IPS-NIHi11 (cell line): ENCODE data around the gene UBTD1.
"Not testable (repeated sequence)": the region's sequence is repeated elsewhere in the genome, so short reads cannot be mapped to it uniquely, and the experiment has no call there.

Experiments
- DNase-seq: peaks from one replicate; pipeline ENCODE4 v3.0.0; 2012; ENCODE audit warnings: mixed read lengths, low spot score

The UBTD1 gene

DNA sequence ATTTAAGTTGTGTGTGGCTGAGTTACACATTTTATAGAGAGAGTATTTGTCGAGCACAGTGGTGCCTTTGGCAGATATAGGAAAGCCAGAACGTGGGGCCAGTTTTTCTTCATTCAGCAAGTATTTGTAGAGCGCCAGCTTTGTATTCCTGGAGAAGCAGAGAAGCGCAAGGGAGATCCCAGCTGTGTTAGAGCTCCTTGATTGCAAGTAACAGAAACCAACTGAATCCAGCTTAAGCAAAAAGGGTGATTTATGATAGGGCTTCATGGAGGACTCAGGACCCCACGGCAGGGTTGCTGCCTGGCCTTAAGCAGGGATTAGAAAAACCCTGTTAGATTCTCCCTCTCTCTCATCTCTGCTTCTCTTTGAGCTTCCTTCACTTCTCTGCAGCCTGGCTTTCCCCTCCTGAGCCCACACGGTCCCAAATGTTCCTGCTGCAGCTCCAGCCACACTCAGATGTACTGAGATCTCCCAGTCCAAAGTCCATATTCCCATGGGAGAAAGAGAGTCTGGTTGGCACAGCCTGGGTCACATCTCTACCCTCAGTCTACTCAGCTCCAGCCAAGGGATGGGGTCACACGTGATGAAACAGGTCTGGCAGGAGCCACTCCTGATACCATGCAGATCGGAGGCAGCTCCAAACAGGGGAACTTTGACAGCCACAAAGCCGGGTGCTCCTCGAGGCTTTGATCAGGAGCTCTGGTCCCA is 16.7 kb downstream of the UBTD1 start:
- DNase-seq, result no peak

DNA sequence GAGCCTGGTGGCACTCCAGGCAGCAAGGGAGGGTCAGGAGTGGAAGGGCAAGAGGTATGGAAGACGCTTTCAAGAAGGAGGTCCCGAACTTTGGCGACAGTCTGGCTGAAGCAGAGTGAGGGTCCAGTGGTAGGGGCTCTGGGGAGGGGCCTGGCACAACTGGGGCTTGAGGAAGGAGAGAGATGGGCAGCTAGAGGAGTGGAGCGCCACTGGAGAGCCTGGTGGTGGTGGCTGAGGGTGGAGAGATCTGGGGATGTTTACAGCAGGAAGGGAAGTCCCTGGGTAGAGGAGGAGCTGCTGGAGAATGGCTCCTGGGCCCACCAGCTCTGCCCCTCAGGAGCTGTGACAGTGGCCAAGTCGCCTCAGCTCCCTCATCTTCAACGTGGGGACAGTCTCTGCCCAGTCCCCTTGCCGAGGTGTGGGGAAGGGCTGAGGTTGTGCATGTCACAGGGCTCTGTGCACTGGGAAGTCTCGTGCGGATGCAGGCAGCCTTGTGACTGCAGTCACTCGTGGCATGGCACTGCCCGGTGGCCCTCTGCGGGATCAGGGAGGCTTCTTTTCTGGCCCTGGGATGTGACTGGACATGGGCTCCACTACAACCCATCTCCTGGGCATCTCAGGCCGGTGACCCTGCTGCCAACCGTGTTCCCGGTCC is 18.5 kb downstream of the UBTD1 start:
- no peak for DNase-seq

DNA sequence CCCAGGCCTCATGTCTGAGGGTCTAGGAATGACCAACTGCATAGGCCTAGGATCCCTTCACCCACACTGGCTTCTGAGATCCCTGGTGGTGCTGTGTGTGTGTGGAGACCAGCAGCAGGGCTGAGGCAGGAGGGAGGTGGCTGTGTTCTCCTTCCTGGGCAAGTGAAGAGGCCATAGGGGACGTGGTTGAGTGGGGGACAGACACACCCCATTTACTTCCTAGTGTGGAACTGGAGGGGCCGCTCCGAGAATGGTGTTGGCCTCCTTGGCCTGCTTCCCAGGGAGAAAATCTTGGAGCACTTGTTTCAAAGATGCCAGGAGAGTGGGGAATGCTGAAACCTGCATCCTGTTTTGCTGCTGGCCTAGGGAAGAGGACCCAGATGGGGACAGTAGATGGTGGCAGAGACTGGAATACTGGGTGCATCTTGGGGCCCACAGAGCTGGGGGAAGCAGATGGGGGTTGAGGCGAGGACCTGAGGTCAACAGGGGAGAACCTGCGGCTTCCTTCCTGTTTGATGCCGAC is 19.1 kb downstream of the UBTD1 start:
- no peak for DNase-seq

DNA sequence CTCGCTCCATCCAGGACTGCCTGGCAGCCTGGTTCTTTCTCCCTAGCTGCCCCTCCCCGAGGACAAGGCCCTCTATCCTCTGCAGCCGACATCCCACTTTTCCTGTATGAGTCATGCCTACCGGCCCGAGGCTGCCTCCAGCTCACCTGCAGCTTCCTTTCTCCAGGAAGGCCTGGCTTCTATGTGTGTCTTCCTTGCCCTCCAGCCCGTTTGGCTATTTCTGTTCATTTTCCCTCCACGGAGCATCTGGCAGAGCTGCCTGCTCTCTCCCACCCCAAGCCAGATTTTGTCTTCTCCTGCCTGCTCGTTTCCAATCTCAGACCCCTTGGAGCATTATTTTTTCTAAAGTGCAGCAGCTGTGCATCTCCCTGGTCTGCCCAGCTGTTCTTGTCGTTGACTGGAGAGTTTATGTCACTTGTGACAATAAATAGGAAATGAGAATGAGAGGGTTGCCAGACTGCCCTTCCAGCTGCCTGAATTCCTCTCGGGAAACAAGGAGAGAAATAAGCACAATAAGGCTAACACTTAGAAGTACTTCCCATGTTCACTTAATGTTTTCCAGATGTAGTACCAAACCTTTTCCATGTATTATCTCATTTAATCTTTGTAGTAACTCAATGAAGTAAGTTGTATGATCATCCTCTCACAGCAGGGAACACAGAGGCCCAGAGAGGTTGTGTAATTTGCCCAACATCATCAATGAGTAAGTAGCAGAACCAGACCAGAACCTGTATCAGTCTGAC is 19.7 kb downstream of the UBTD1 start:
- DNase-seq, result peak; percentile 66

DNA sequence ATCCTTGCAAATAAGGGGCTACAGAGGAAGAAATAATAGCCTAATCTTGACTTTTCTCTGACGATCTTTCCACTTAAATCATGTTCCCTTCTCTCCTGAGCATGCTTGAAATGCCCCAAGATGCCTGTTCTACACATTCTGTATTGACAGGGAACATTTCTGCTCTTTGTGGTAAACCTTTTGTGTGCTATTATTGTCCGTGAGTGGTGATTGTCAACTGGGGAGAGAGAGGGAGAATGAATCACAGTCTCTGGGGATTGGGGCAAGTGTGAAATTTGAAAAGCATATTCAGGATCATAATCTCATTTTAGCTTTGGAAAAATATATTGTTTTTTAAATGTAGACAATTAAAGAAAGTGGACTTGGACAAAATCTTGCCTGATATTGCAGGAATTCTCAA is 20.6 kb downstream of the UBTD1 start:
- no peak for DNase-seq

DNA sequence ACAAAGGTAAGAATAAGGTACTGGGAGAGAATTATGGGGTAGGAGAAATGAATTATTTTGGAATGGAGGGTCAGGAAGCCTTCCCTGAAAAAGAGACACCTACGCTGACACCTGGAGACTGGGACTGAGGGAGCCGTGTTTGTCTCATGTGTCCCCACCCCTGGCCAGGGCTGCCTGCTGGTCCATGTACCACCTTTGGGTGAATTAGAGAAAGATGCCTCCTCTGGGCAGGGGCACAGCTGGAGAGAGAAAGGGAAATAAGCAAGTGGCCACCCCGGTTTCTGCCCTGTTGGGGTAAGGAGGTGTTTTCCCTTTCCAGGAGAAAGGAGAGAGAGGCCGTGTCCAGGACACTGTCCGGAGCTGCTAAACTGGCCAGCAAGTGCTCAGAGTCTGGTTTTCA is 21.8 kb downstream of the UBTD1 start:
- DNase-seq, result no peak

DNA sequence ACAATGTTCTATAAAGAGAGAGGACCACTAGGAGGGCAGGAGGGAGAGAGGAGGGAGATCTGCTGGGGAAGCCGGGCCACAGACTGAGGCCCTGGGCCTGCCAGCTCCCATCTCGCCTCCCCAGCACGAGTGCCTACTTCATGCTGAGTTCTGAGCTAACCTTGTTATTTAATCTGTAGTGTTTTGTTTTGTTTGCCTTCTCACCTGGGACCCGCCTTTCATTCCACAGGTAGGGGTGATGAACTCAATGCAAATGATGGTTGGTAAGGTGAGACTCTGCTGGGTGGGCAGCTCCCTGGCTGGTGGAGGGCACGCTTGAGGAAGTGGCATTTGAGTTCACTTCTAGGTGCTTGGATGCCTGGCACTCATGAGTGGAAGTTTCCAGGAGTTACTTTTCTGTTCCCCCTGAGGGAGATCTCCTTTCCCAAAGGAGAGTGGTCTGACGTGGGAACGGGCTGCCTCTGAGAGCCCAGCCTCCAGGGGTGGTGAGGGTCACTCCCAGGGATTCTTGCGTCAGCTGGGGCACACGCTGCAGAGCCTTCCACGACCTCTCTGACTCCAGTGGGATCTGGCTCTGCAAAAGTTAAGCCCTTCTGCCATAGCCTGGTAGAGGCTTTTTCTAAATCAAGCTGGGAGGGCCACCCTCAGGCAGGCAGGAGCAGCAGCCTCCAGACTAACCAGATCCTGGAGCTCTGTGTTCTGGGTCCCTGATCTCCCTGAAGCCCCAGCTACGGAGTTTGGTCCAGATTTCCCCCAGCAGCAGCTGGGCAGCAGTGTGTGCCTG is 22.4 kb downstream of the UBTD1 start:
- DNase-seq, result peak; percentile 64

DNA sequence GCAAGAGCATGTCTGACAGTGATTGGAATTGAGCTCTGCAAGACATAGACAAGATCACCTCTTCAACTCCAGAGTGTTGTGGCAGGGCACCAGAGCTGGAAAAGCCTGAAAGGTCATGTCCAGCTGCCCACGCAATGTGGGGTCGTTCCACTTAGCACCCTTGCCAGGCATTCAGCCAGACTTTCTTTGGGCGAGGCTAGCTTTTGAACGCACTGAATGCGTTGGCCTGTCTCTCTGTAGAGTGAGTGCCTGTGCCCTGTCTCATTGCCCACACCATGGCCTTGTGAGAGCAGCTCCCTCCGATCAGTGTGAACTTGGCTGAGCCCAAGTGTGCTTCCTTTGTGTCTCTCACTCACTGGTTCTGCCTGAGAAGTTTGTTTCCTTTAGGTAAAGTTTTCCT is 23.3 kb downstream of the UBTD1 start:
- DNase-seq, result no peak

DNA sequence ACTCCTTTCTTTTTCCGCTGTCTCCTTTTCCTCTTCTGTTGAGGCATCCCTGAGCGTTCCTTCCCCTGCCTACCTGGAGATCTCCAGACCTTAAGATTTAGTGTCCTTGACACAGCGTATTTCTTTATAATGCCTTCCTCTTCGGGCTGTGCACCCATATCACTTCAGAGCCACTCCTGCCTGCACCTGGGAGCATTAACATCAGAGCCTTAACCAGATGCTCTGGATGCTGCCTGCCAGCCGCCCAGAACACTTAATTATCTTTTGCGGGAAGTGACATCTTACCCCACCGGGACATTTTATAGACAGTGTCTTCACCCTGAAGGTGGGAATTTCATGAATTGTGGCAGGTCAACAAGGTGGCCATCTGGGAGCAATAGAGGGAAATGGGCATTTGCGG is 24.2 kb downstream of the UBTD1 start:
- DNase-seq, result no peak

DNA sequence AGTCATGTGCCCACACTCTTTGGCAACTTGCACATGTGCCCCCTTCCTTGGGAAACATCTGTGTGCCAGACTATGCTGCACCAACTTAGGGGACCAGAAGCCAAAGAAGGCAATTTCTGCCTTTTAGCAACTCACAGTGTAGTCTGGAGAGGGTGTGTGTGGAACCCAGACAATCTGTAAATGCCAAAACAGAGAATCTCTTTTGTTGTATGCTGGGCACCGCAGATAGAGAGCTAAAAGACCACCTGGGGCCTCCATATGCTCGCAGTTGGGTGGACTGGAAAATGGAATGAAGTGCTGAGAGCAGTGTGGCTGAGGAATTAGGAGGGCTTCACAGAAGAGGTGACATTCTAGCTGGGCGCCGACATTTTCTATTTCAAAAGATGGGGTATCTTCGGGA is 26.4 kb downstream of the UBTD1 start:
- DNase-seq, result no peak

DNA sequence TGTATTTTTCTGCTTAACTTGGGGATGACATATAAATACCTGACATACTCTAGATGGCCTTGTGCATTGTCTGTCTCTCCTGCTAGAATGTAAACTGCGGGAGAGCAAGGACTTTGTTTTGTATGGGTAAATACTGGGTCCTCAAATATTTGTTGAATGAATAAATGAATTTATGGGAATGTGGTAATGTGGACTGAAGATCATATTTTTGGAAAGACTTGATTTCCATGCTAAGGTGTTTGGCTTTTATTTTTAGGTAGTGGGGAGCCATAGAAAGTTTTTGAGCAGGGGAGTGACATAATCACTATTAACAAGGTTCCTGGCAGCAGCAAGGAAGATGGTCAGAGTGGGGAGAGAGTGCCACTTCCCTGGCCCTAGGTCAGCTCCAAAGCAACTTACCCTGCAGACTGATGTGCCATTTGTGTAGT is 27.0 kb downstream of the UBTD1 start:
- no peak for DNase-seq

DNA sequence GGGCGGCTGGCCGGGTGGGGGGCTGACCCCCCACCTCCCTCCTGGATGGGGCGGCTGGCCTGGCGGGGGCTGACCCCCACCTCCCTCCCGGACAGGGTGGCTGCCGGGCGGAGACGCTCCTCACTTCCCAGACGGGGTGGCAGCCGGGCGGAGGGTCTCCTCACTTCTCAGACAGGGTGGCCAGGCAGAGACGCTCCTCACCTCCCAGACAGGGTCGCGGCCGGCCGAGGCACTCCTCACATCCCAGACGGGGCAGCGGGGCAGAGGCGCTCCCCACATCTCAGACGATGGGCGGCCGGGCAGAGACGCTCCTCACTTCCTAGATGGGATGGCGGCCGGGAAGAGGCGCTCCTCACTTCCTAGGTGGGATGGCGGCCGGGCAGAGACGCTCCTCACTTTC is 30.2 kb downstream of the UBTD1 start:
- not testable (repeated sequence) for DNase-seq

DNA sequence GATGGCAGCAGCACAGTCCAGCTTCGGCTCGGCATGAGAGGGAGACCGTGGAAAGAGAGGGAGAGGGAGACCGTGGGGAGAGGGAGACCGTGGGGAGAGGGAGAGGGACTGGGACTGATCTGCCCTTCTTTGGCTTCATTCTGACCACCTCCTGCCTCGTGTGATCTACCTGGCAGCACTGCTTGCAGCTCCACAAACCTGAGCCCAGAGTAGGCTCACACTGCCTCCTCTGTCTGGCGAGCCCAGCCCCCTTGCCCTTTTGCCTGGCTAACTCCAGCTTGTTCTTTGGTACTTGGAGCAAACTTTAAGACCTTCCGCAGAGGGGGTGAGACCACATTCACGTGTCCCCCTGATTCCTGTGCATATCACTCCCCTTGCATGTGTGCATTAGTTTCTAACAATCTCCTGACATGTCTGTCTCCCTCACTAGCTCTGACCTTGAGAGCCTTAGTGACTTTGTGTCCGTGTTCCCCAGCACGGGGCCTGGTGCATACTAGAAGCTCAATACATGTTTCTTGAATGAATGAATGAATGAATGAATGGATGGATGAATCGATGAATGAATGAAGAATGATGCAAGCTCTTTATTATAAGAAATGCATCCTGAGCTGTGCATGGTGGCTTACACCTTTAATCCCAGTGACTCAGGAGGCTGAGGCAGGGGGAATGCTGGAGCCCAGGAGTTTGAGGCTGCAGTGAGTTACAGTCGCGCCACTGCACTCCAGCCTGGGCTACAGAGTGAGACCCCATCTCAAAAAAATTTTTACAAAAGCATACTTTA is 31.2 kb downstream of the UBTD1 start:
- DNase-seq, result no peak

DNA sequence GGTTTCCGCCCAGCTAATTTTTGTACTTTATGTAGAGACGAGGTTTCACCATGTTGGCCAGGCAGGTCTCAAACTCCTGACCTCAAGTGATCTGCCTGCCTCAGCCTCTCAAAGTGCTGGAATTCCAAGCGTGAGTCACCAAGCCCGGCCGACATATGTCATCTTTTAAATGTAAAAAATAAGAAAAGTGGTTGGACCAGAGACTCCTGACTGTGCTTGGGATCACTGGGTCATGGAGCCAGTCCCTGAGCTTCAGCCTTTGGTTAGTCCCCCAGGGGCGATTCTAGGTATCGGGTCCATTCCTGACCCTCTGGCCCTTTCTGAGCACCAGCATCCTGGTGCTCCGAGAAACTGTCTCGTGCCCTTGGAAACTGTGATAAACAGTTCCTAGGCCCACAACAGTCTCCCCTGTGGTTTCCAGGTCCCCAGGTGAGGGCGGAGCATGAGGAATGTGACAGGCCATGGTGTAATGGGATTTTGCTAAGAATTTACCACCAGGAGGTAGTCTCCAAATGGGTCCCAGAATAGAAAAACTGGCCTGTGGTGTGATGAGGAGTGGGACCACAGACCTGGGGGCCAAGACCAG is 32.8 kb downstream of the UBTD1 start:
- no peak for DNase-seq

DNA sequence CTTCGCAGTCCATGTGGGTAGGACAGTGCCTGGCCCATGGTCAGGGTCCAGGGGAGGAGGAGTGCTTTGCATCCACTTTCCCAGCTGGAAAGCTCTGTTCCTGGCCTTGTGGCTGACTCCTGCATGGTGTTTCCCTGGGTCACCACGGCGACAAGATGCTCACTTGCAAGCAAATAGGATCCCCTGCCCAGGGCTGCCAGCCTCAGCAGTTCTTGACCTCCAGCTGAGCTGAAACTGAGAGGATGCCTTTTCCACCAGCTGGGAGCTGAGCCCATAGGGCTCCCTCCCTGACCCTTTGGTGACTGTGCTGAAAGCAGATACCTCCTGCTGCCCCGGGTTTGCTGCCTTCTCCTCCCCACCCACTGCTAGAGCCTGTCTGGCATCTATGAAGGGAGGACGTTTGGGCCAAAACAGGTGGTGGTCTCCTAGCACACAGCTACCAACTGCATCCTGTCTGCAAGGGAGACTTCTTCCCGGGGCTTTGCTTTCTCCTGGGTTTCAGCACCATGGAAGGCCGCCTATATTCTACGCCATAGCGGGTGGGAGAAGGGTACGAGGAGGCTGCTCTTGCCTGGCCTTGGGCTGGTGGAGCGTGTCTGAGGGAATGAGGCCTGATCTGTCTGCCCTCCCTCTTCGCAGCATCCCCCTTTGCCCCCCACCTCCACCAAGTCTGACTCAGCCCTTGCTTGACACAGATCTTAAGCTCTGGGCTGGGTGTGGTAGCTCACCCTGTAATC is 34.4 kb downstream of the UBTD1 start:
- DNase-seq, result peak; percentile 57

DNA sequence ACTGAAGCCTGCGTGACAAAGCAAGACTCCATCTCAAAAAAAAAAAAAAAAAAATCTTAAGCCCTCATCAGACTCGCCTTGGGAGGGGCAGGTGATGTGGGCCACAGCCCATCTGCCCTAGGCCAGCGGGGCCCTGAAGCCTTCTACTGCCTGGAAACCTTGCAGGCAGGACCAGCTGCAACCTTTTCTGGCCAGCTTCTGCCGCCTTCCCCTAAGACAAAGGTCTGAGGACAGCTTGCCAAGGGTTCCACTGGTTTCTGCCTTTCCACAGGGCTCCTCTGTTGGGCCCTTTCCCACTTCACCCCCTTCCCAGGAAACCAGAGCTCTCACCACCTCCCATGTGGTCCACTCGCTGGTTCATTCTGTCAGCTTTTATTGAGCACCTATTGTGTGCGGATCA is 35.2 kb downstream of the UBTD1 start:
- DNase-seq, result no peak

DNA sequence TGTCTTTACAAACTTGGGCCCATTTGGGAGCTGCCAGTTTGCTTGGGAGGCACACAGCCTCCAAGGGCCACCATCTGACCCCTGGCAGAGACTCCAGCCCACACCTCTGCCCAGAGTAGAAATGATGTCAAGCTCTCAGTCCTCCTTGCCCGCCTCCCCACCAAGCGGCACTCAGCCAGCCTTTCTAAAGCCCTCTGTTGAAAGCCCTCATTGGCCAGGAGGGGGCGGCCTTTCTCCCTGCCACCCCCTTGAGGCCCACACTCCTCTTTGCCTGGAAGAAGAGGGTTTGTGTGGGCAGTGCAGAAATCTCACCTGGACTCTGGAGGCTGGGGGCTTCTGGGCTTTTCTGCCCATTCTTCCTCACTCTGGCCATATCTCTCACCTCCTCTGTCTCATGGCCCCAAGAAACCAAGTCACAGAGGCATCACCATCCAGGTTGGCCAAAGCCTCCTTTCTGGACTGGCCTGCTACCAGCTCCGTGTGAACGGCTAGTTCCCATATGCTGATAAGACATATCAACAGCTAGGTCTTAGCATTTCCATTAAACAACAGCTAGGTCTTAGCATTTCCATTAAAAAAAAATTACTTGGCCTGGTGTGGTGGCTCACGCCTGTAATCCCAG is 36.1 kb downstream of the UBTD1 start:
- DNase-seq, result peak; percentile 82

DNA sequence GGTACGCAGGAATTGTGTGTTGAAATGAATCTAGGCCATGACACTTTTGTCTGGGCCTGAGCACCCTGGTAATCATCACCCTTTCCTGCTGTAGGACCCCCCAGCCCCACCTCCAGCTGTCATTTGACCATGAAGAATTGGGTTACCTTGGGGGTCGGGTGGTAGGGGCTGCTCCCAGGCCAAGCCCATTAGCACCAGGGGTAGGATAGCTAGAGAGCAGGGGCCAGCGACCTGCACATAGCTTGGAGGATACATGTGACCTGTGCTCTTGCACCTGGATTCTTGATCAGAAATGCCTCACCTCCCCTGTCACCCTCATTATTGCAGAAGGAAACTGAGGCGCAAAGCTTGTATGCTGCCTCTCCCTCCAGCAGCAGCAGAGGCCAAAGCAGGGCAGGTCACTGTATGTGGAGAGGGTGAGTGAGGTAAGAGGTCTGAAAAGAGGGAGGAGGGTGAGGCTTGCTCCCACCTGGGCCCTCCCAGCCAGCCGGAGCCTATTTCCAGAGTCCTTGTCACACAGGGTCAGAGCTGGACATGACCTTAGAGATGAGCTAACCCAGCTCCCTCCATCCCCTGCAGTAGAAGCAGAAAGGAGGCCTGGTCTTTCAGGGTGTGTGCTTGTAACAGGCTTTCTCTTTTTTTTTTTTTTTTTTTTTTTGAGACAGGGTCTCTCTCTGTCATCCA is 38.6 kb downstream of the UBTD1 start:
- no peak for DNase-seq

DNA sequence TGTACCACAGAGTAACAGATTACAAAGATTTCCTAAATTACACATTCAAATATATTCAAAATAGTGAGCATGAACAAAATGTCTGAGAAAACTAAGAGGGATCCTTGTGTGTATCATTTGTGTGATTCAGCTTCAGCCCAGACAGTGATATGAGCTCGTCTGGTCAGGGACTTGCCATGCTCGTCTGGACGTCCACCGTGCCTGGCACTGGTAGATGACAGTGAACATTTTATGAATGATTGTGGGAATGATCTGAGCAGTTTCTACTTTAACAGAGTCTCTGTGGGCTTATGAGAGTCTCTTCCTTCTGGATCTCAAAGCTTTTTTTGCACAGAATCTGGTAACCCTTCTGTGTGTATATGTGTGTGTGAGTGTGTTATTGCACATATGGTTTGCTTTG is 39.7 kb downstream of the UBTD1 start:
- no peak for DNase-seq
